GM12878 (cell line): ENCODE data around the gene ERMN. TPM values are rescaled to one million over a fixed set of nuclear protein-coding genes. Genes with fewer than 3 reads are reported as not detected.

ENCODE experiments used
- CHD4 ChIP-seq: fragments of 200-600 bp; sonication (generic); IDR thresholded peaks from 2 replicates; pipeline ENCODE4 v1.6.1; 2016; ENCODE audit warnings: mild to moderate bottlenecking
- CTCF ChIP-seq, 3 experiments: IDR thresholded peaks in 2 of 3; conservative IDR thresholded peaks in 1 of 3; 2 replicates each; pipeline ENCODE4 v1.5.1; 2011; ENCODE audit warnings: low read depth in 3 of 3, low read length in 3 of 3, mild to moderate bottlenecking in 3 of 3, control low read depth in 2 of 3, moderate library complexity in 2 of 3, inconsistent platforms in 1 of 3, mixed read lengths in 1 of 3; ENCODE audit not compliant: control insufficient read depth in 2 of 3, insufficient read depth in 1 of 3; ENCODE audit errors: extremely low read depth in 1 of 3
- EED ChIP-seq: sonication (generic); IDR thresholded peaks from 2 replicates; pipeline ENCODE4 v1.6.1; 2016; ENCODE audit warnings: antibody characterized with exemption, low read depth
- IKZF2 ChIP-seq, 2 experiments: fragments of 450-650 bp; IDR thresholded peaks; 2 replicates each; pipeline ENCODE4 v1.6.1; 2017; ENCODE audit warnings: mild to moderate bottlenecking in 2 of 2, moderate library complexity in 2 of 2
- IRF4 ChIP-seq: IDR thresholded peaks from 2 replicates; pipeline ENCODE4 v1.6.1; 2011; ENCODE audit warnings: low read depth, low read length
- MLLT1 ChIP-seq: fragments of 450-650 bp; IDR thresholded peaks from 2 replicates; pipeline ENCODE4 v1.6.1; 2016; ENCODE audit warnings: mild to moderate bottlenecking
- MTA2 ChIP-seq: fragments of 450-650 bp; IDR thresholded peaks from 2 replicates; pipeline ENCODE4 v1.6.1; 2016; ENCODE audit warnings: low read depth, mild to moderate bottlenecking, moderate library complexity
- NFIC ChIP-seq: IDR thresholded peaks from 2 replicates; pipeline ENCODE4 v1.6.1; 2012; ENCODE audit warnings: low read depth, mild to moderate bottlenecking, inconsistent platforms, low read length, moderate library complexity
- POLR2A ChIP-seq: IDR thresholded peaks from 2 replicates; pipeline ENCODE4 v1.6.1; 2011; ENCODE audit warnings: low read depth, mild to moderate bottlenecking, low read length
- RELB ChIP-seq: fragments of 450-650 bp; IDR thresholded peaks from 2 replicates; pipeline ENCODE4 v1.6.1; 2017; ENCODE audit warnings: low read depth, mild to moderate bottlenecking, moderate library complexity
- STAT1 ChIP-seq: fragments of 450-650 bp; conservative IDR thresholded peaks from 2 replicates; pipeline ENCODE4 v1.6.1; 2014; ENCODE audit warnings: antibody characterized with exemption, mild to moderate bottlenecking
- USF2 ChIP-seq: IDR thresholded peaks from 2 replicates; pipeline ENCODE4 v1.6.1; 2011; ENCODE audit warnings: low read depth, low read length, improper control_type of control experiment, borderline replicate concordance
- WRNIP1 ChIP-seq: IDR thresholded peaks from 2 replicates; pipeline ENCODE4 v1.6.1; 2011; ENCODE audit warnings: low read depth, low read length, improper control_type of control experiment, borderline replicate concordance
- ZNF24 ChIP-seq: fragments of 450-650 bp; IDR thresholded peaks from 2 replicates; pipeline ENCODE4 v1.6.1; 2017; ENCODE audit warnings: antibody characterized with exemption, mild to moderate bottlenecking
- ZNF592 ChIP-seq: fragments of 450-650 bp; IDR thresholded peaks from 2 replicates; pipeline ENCODE4 v1.6.1; 2017; ENCODE audit warnings: mild to moderate bottlenecking, moderate library complexity
- polyA plus RNA-seq, 11 experiments: library from polyadenylated mRNA; depleted of rRNA in 4 of 11; unstranded in 6 of 11; stranded (reverse) in 5 of 11; fragments of >200 nt; fragmentation: Nextera tagmentation in 4 of 11; fragmentation: Illumina TruSeq in 1 of 11; extraction: Ambion mirVana in 4 of 11; extraction: Trizol in 1 of 11; gene quantifications; 1 replicate in 1 of 11; 2 replicates in 10 of 11; pipeline versions ENCODE4 v1.2.1 to v1.2.3, GENCODE V29; 2011 to 2016; ENCODE audit warnings: inconsistent platforms in 2 of 11, missing spikeins in 2 of 11, low read depth in 1 of 11
- total RNA-seq, 4 experiments: library from RNA; depleted of rRNA in 3 of 4; stranded (reverse); fragments of >200 nt in 3 of 4; fragmentation: Illumina TruSeq in 1 of 4; extraction: Trizol in 1 of 4; gene quantifications; 2 replicates each; pipeline versions ENCODE4 v1.2.1 to v1.2.3, GENCODE V29; 2013 to 2021

ERMN gene
- total and polyA plus RNA-seq, 10 of the 15 experiments (the other 5 are each of a cell fraction or from before 2014, with no cell fraction given) = 0.26 to 5.3 (median 1.5) TPM

- peak; percentile 88 to 97 (median 96) for TF ChIP-seq CTCF (IDR thresholded peaks at IDR 0.05 in 2 of 3, conservative IDR thresholded peaks at IDR 0.05 in 1 of 3; ENCODE audit: control insufficient read depth in 2 of 3, extremely low read depth in 1 of 3, insufficient read depth in 1 of 3, low read depth in 3 of 3, low read length in 3 of 3)
- no peak for TF ChIP-seq MTA2
- 0 out of 2 replicates have a peak, but pooled peaks have one; percentile 47 for TF ChIP-seq ZNF24
- TF ChIP-seq CHD4 = no peak
- no peak for TF ChIP-seq MLLT1
- no peak for TF ChIP-seq EED
- TF ChIP-seq RELB = no peak
- TF ChIP-seq NFIC = no peak
- TF ChIP-seq USF2 = no peak
- TF ChIP-seq STAT1 = 0 out of 2 replicates have a peak, but pooled peaks have one; percentile 50
- peak; percentile 16 to 21; a peak in 1 of 4 replicates for TF ChIP-seq IKZF2 (IDR thresholded peaks at IDR 0.05)
- no peak for TF ChIP-seq ZNF592
- TF ChIP-seq IRF4 = 0 out of 2 replicates have a peak, but pooled peaks have one; percentile 51
- TF ChIP-seq WRNIP1 = peak; percentile 38; the same call in 1 of the 2 replicates
- TF ChIP-seq POLR2A = no peak
Measured at GRCh38 chr2:157327621-157328500, 2.2 kb upstream of the ERMN start (continued).
